AG10803 (cell line): ENCODE data around the gene ST6GALNAC3.
"Not testable (repeated sequence)": the region's sequence is repeated elsewhere in the genome, so short reads cannot be mapped to it uniquely, and the experiment has no call there.

Experiments
- DNase-seq: peaks from one replicate; pipeline ENCODE4 v3.0.0; 2010; ENCODE audit warnings: low read depth
- H3K4me3 ChIP-seq: 2 replicates; pipeline ENCODE4 v1.5.1; 2011; ENCODE audit warnings: mild to moderate bottlenecking, low read length, control low read depth
- CTCF ChIP-seq: conservative IDR thresholded peaks from 2 replicates; pipeline ENCODE4 v1.5.1; 2011; ENCODE audit warnings: mild to moderate bottlenecking, low read length, control low read depth, inconsistent platforms

Gene ST6GALNAC3

GRCh38 chr1:76113446-76113845, 38.9 kb downstream of the ST6GALNAC3 start:
- DNase-seq: no peak
- no peak for TF ChIP-seq CTCF

DNA sequence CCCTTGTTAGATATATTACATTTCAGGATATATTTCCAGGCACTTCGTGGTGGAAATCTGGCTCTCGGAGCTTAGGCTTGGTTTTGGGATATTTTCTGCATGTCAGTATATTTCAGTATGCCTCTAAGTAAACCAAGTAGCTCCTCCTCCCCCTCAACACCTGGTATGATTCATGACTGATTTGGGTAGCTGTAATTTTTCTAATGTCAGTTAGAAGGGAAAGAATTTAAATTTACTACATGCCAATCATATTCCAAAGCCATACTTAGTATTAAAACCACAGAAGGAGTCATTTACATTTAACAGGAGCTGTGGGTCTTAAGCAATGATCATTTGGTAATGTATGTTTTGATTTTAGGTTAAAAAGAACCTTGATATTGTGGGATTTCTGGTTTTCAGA, 40.6 kb downstream of the ST6GALNAC3 start:
- no peak for DNase-seq
- no peak overlapping the region for H3K4me3 ChIP-seq
- no peak for TF ChIP-seq CTCF

More at GRCh38 chr1:76113446-76113845, 38.9 kb downstream of the ST6GALNAC3 start:
- H3K4me3 ChIP-seq: no peak overlapping the region

- H3K4me3 ChIP-seq: no peak overlapping the region
- DNase-seq: no peak
- no peak for TF ChIP-seq CTCF
Observed at GRCh38 chr1:76121850-76122249, 47.3 kb downstream of the ST6GALNAC3 start.

DNA sequence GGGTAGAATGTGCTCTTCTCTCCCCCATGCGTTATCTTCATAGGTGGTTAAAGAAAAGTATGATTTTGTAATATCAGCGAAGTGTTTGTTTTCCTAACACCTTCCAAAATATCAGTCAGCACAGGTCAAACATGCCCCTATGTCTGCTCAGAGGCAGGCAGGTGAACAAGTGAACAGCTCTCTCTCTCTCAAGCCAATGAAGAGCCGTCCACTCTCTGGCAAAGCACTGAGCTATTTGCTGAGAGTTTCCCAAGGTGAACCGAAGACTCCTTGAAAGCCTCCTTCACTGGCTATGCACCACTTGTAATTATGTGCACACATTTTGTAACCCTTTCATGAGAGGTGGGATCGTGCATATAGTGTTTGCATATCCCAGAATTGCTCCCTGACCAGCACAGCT, 47.7 kb downstream of the ST6GALNAC3 start:
- no peak for DNase-seq
- no peak overlapping the region for H3K4me3 ChIP-seq
- no peak for TF ChIP-seq CTCF

- H3K4me3 ChIP-seq, DNase-seq: not testable (repeated sequence)
Observed at GRCh38 chr1:76123411-76124064, 49.0 kb downstream of the ST6GALNAC3 start.

DNA sequence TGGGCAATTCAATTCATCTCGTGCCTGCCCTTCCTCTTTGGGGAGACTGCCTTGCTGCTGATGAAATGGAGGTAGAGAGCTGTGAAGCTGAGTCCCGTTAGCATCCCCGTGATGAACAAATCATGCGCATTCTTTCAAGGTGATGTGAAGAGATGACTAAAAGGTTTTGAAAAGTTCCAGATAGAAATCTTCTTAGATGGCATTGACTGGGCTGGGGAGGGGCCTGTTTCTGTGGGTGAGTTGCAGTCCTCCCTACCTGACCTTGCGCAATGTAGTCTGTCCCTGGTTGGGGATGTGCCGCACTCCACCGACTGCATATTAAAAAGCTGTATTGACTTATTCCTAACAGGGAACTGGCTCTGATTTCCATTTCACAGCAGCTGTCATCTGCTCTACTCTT, 49.6 kb downstream of the ST6GALNAC3 start:
- no peak overlapping the region for H3K4me3 ChIP-seq
- no peak for DNase-seq
- TF ChIP-seq CTCF: no peak

GRCh38 chr1:76125473-76126219, 51.1 kb downstream of the ST6GALNAC3 start:
- no peak overlapping the region for H3K4me3 ChIP-seq
- DNase-seq: no peak
- TF ChIP-seq CTCF: no peak
